GM23338 (cell line): ENCODE results near the gene CCDC120. TPM values are rescaled to one million over a fixed set of nuclear protein-coding genes. Genes with fewer than 3 reads are reported as not detected.

Experiments used
- ATAC-seq: fragments of 200-7000 bp; cut with Tn5 transposase; 3 replicates; pipeline ENCODE4 v1.9.1; 2020
- DNase-seq: peaks from one replicate; pipeline ENCODE4 v3.0.0-alpha.2; 2015; ENCODE audit warnings: low spot score
- H2AFZ ChIP-seq: fragments of 200-600 bp; sonication (generic); 2 replicates; pipeline ENCODE4 v1.8.0; 2016; ENCODE audit warnings: antibody characterized with exemption, mild to moderate bottlenecking, moderate library complexity
- H3F3A ChIP-seq: fragments of 200-600 bp; sonication (generic); replicated peaks from 2 replicates; pipeline ENCODE4 v1.8.0; 2017; ENCODE audit warnings: antibody characterized with exemption, mixed run types, low read depth
- H3K27ac ChIP-seq: fragments of 200-600 bp; sonication (generic); 2 replicates; pipeline ENCODE4 v1.6.1; 2016; ENCODE audit warnings: low read depth
- H3K27me3 ChIP-seq: fragments of 200-600 bp; sonication (generic); 2 replicates; pipeline ENCODE4 v1.8.0; 2016; ENCODE audit warnings: mild to moderate bottlenecking, mixed run types, moderate library complexity; ENCODE audit not compliant: insufficient read depth
- H3K36me3 ChIP-seq: fragments of 200-600 bp; sonication (generic); 2 replicates; pipeline ENCODE4 v1.8.0; 2016; ENCODE audit warnings: mild to moderate bottlenecking; ENCODE audit not compliant: insufficient read depth
- H3K4me1 ChIP-seq: fragments of 200-600 bp; sonication (generic); 2 replicates; pipeline ENCODE4 v1.8.0; 2016; ENCODE audit warnings: mild to moderate bottlenecking, moderate library complexity; ENCODE audit not compliant: insufficient read depth
- H3K4me2 ChIP-seq: fragments of 200-600 bp; sonication (generic); 2 replicates; pipeline ENCODE4 v1.7.1; 2017; ENCODE audit warnings: mixed run types
- H3K4me3 ChIP-seq: fragments of 200-600 bp; sonication (generic); 2 replicates; pipeline ENCODE4 v1.6.1; 2016; ENCODE audit warnings: mixed run types
- H3K79me2 ChIP-seq: fragments of 200-600 bp; sonication (generic); replicated peaks from 2 replicates; pipeline ENCODE4 v1.8.0; 2017; ENCODE audit warnings: mild to moderate bottlenecking; ENCODE audit not compliant: insufficient read depth
- H3K9me2 ChIP-seq: fragments of 200-600 bp; sonication (generic); 2 replicates; pipeline ENCODE4 v1.8.0; 2017; ENCODE audit not compliant: insufficient read depth
- H4K20me1 ChIP-seq: fragments of 200-600 bp; sonication (generic); replicated peaks from 2 replicates; pipeline ENCODE4 v1.8.0; 2017; ENCODE audit warnings: mild to moderate bottlenecking; ENCODE audit not compliant: insufficient read depth
- H3K27ac Mint-ChIP-seq: 2 replicates; pipeline ENCODE4 v1.8.0; 2020; ENCODE audit warnings: inconsistent platforms, mild to moderate bottlenecking, moderate library complexity, mixed read lengths
- H3K27me3 Mint-ChIP-seq: 3 replicates; pipeline ENCODE4 v1.8.0; 2022; ENCODE audit warnings: low read depth, mild to moderate bottlenecking, moderate library complexity, mixed read lengths, inconsistent platforms; ENCODE audit not compliant: insufficient read depth, poor library complexity
- H3K36me3 Mint-ChIP-seq: 3 replicates; pipeline ENCODE4 v1.8.0; 2021; ENCODE audit warnings: low read depth, mild to moderate bottlenecking, inconsistent platforms, moderate library complexity, mixed read lengths
- H3K4me1 Mint-ChIP-seq: 3 replicates; pipeline ENCODE4 v1.8.0; 2020; ENCODE audit warnings: mild to moderate bottlenecking, inconsistent platforms, mixed read lengths
- H3K4me3 Mint-ChIP-seq: 3 replicates; pipeline ENCODE4 v1.8.0; 2021; ENCODE audit warnings: moderate library complexity, mild to moderate bottlenecking, inconsistent platforms, mixed read lengths
- H3K9me3 Mint-ChIP-seq: 3 replicates; pipeline ENCODE4 v1.8.0; 2020; ENCODE audit warnings: moderate library complexity, mild to moderate bottlenecking, inconsistent platforms, mixed read lengths
- CTCF ChIP-seq, 2 experiments: fragments of 200-600 bp in 1 of 2; sonication (generic) in 1 of 2; conservative IDR thresholded peaks; 2 replicates each; pipeline versions ENCODE4 v1.5.1 to v1.6.1; 2016 to 2017; ENCODE audit warnings: antibody characterized with exemption in 2 of 2, low read depth in 2 of 2, mild to moderate bottlenecking in 2 of 2, moderate library complexity in 1 of 2
- ETS1 ChIP-seq: IDR thresholded peaks from 2 replicates; pipeline ENCODE4 v1.6.1; 2016; ENCODE audit warnings: antibody characterized with exemption
- EZH2 ChIP-seq: fragments of 200-600 bp; sonication (generic); IDR thresholded peaks from one replicate; pipeline ENCODE4 v1.8.0; 2017; ENCODE audit warnings: antibody characterized with exemption, mild to moderate bottlenecking, low read depth; ENCODE audit not compliant: unreplicated experiment
- EZH2phosphoT487 ChIP-seq: fragments of 200-600 bp; sonication (generic); IDR thresholded peaks from one replicate; pipeline ENCODE4 v1.8.1; 2018; ENCODE audit warnings: antibody characterized with exemption; ENCODE audit not compliant: unreplicated experiment
- JUNB ChIP-seq: IDR thresholded peaks from one replicate; pipeline ENCODE4 v1.6.1; 2016; ENCODE audit warnings: antibody characterized with exemption; ENCODE audit not compliant: unreplicated experiment
- NANOG ChIP-seq: IDR thresholded peaks from 2 replicates; pipeline ENCODE4 v1.6.1; 2016; ENCODE audit warnings: antibody characterized with exemption, borderline replicate concordance
- POLR2AphosphoS5 ChIP-seq: IDR thresholded peaks from 2 replicates; pipeline ENCODE4 v1.6.1; 2016; ENCODE audit warnings: antibody characterized with exemption, low read depth
- STAT1 ChIP-seq: IDR thresholded peaks from one replicate; pipeline ENCODE4 v1.6.1; 2016; ENCODE audit warnings: antibody characterized with exemption; ENCODE audit not compliant: unreplicated experiment
- ZNF114 ChIP-seq: fragments of 250-450 bp; sonication (Bioruptor Pico); IDR thresholded peaks from 2 replicates; pipeline ENCODE4 v1.5.0; 2020; ENCODE audit warnings: mild to moderate bottlenecking, moderate library complexity
- ZNF462 ChIP-seq: fragments of 250-450 bp; sonication (Bioruptor Pico); IDR thresholded peaks from 2 replicates; pipeline ENCODE4 v1.5.0; 2020; ENCODE audit warnings: mild to moderate bottlenecking, moderate library complexity
- polyA plus RNA-seq: library from polyadenylated mRNA; unstranded; fragments of >200 nt; fragmentation: Nextera tagmentation; extraction: Ambion mirVana; gene quantifications from 2 replicates; pipeline ENCODE4 v1.2.1, GENCODE V29; 2016
- total RNA-seq: library from RNA; depleted of rRNA; stranded (reverse); fragments of >200 nt; shearing (Covaris generic); gene quantifications from 2 replicates; pipeline ENCODE4 v1.2.3, GENCODE V29; 2014

CCDC120 gene
- total and polyA plus RNA-seq, 2 experiments from 2014 or later: 3.3 to 9.9 TPM

GRCh38 chrX:49037883-49038475 lies 20.8 kb upstream of the CCDC120 start (continued):
- TF ChIP-seq ZNF462 (no peak), POLR2AphosphoS5 (no peak), JUNB (no peak)

GRCh38 chrX:49039598-49040375 lies 19.0 kb upstream of the CCDC120 start:
- H3K4me1 ChIP-seq: peaks cover 4% of the 10 kb centered on the region
- peaks cover 50% of the 10 kb centered on the region for H3K36me3 Mint-ChIP-seq
- H2AFZ ChIP-seq: no peak overlapping the region
- peaks cover 40% of the 10 kb centered on the region for H3K79me2 ChIP-seq
- H3K27me3 ChIP-seq: no peaks in the 10 kb centered on the region
- H3K4me1 Mint-ChIP-seq: peaks cover 27% of the 10 kb centered on the region
- H3K4me3 ChIP-seq: peak overlapping the region; percentile 77
- H3K27ac Mint-ChIP-seq: peak overlapping the region; percentile 98
- no peaks in the 10 kb centered on the region for H4K20me1 ChIP-seq
- H3K9me3 Mint-ChIP-seq: no peaks in the 10 kb centered on the region; the same call in 2 of the 3 replicates
- peak; percentile 62 for ATAC-seq
- DNase-seq: peak; percentile 95
- H3K36me3 ChIP-seq: peaks cover 18% of the 10 kb centered on the region; the same call in 1 of the 2 replicates
- H3K27me3 Mint-ChIP-seq: peaks cover 21% of the 10 kb centered on the region
- peak overlapping the region; percentile 96 for H3K4me3 Mint-ChIP-seq
- H3K9me2 ChIP-seq: no peaks in the 10 kb centered on the region
- H3K27ac ChIP-seq: peak overlapping the region; percentile 96
- H3K4me2 ChIP-seq: peak overlapping the region; percentile 74
- H3F3A ChIP-seq: no peaks in the 10 kb centered on the region
- TF ChIP-seq EZH2: no peak
- no peak for TF ChIP-seq ZNF114
- no peak for TF ChIP-seq STAT1
- TF ChIP-seq EZH2phosphoT487: no peak
- peak; percentile 28; the same call in 1 of the 2 replicates for TF ChIP-seq ETS1
- peak in 1 of 2 experiments; percentile 20; a peak in 1 of 4 replicates for TF ChIP-seq CTCF (conservative IDR thresholded peaks at IDR 0.05; ENCODE audit: low read depth in 2 of 2)
- no peak for TF ChIP-seq NANOG
